Neural progenitor cell (in vitro differentiated cells): ENCODE data around the gene F7. TPM values are rescaled to one million over a fixed set of nuclear protein-coding genes. Genes with fewer than 3 reads are reported as not detected.
A peak's percentile ranks its signal among the peaks of the same experiment; 100 is the strongest.

Source experiments
- DNase-seq: peaks from one replicate; pipeline ENCODE4 v3.0.0-alpha.2; 2016; ENCODE audit warnings: low spot score
- H2AFZ ChIP-seq: fragments of 200-600 bp; sonication (generic); replicated peaks from 2 replicates; pipeline ENCODE4 v1.6.1; 2016; ENCODE audit warnings: antibody characterized with exemption
- H3F3A ChIP-seq: fragments of 200-600 bp; sonication (generic); 2 replicates; pipeline ENCODE4 v1.6.1; 2016; ENCODE audit warnings: antibody characterized with exemption, low read depth
- H3K27ac ChIP-seq: fragments of 200-600 bp; sonication (generic); 2 replicates; pipeline ENCODE4 v1.5.1; 2016; ENCODE audit warnings: mild to moderate bottlenecking
- H3K27me3 ChIP-seq: fragments of 200-600 bp; sonication (generic); 2 replicates; pipeline ENCODE4 v1.6.1; 2016; ENCODE audit warnings: mild to moderate bottlenecking, moderate library complexity
- H3K36me3 ChIP-seq: fragments of 200-600 bp; sonication (generic); 2 replicates; pipeline ENCODE4 v1.5.1; 2016
- H3K4me1 ChIP-seq: fragments of 200-600 bp; sonication (generic); 2 replicates; pipeline ENCODE4 v1.6.1; 2016; ENCODE audit warnings: mixed run types
- H3K4me2 ChIP-seq: fragments of 200-600 bp; sonication (generic); 2 replicates; pipeline ENCODE4 v1.6.1; 2016
- H3K4me3 ChIP-seq: fragments of 200-600 bp; sonication (generic); 2 replicates; pipeline ENCODE4 v1.5.1; 2016
- H3K79me2 ChIP-seq: fragments of 200-600 bp; sonication (generic); 2 replicates; pipeline ENCODE4 v1.6.1; 2016; ENCODE audit warnings: low read depth
- H3K9ac ChIP-seq: fragments of 200-600 bp; sonication (generic); 2 replicates; pipeline ENCODE4 v1.6.1; 2016
- H3K9me3 ChIP-seq: fragments of 200-600 bp; sonication (generic); 2 replicates; pipeline ENCODE4 v1.5.1; 2016; ENCODE audit warnings: low read depth
- H4K20me1 ChIP-seq: fragments of 200-600 bp; sonication (generic); 2 replicates; pipeline ENCODE4 v1.6.1; 2016; ENCODE audit warnings: low read depth
- H3K27ac Mint-ChIP-seq: 3 replicates; pipeline ENCODE4 v1.8.0; 2021; ENCODE audit warnings: mixed read lengths
- H3K27me3 Mint-ChIP-seq: 2 replicates; pipeline ENCODE4 v1.8.0; 2022; ENCODE audit warnings: low read depth, mild to moderate bottlenecking, inconsistent platforms, moderate library complexity, mixed read lengths; ENCODE audit not compliant: insufficient read depth
- H3K36me3 Mint-ChIP-seq: 3 replicates; pipeline ENCODE4 v1.8.0; 2021; ENCODE audit warnings: mixed read lengths
- H3K4me1 Mint-ChIP-seq: 3 replicates; pipeline ENCODE4 v1.8.0; 2021; ENCODE audit warnings: mixed read lengths
- H3K4me3 Mint-ChIP-seq: 3 replicates; pipeline ENCODE4 v1.8.0; 2021; ENCODE audit warnings: mild to moderate bottlenecking, moderate library complexity, mixed read lengths
- H3K9me3 Mint-ChIP-seq: 3 replicates; pipeline ENCODE4 v1.8.0; 2020; ENCODE audit warnings: mixed read lengths
- EZH2 ChIP-seq: fragments of 200-600 bp; sonication (generic); IDR thresholded peaks from 2 replicates; pipeline ENCODE4 v1.6.1; 2017; ENCODE audit warnings: antibody characterized with exemption, mild to moderate bottlenecking, moderate library complexity
- EZH2phosphoT487 ChIP-seq: fragments of 200-600 bp; sonication (generic); IDR thresholded peaks from 2 replicates; pipeline ENCODE4 v1.6.1; 2017; ENCODE audit warnings: antibody characterized with exemption
- total RNA-seq: library from RNA; depleted of rRNA; stranded (reverse); fragments of >200 nt; gene quantifications from 2 replicates; pipeline ENCODE4 v1.2.3, GENCODE V29; 2015; ENCODE audit warnings: low replicate concordance
- TF ChIP-seq, protein P1 (sequence below): fragments of 200-600 bp; sonication (generic); IDR thresholded peaks from 2 replicates; pipeline ENCODE4 v1.5.1; 2017; ENCODE audit warnings: antibody characterized with exemption, mild to moderate bottlenecking

The F7 gene
- total RNA-seq, 1 donor from 2014 or later, result not detected

DNA sequence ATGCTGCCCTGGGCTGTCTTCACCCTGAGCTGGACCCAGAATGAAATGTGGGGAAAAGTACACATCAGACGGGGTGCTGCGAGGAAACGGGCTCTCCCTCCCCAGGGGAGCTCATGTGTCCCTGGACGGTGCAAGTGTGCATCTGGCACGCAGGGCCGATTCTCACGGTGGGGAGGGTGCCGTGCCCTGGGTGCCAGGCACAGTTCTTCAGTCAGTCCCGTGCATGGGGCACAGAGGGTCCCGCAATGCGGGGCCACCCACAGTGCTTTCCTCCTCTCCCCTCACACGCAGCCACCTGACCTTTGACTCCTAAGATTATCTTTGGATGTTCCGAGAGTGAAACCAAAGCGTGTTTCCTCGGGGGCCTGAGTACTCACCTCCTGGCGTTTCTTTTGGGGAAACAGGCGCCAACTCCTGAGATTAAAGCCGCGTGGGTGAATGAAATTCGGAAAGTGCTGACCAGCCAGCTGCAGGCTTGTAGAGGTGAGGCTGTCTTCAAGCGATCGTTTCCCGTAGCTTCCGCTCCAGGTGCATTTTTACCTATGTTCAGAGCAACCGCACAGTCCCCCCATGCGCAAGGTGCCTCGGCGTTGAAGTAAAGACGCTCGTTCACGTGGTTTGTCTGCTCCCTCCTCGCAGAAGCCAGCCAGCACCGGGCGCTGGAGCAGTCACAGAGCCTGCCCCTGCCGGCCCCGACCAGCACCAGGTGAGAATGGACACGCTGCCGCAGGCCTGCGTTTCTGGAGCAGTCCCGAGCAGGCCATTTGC is 17.5 kb upstream of the F7 start:
- peaks cover 11% of the 10 kb centered on the region for H3K4me1 Mint-ChIP-seq
- Histone ChIP-seq H3K79me2 (no peaks in the 10 kb centered on the region), H3K9me3 (no peaks in the 10 kb centered on the region), H3K27ac (no peak overlapping the region), H3K4me3 (no peak overlapping the region), H3K4me2 (no peak overlapping the region), H2AFZ (no peak overlapping the region), H4K20me1 (no peaks in the 10 kb centered on the region), H3K36me3 (no peaks in the 10 kb centered on the region), H3F3A (no peaks in the 10 kb centered on the region), H3K4me1 (no peaks in the 10 kb centered on the region), H3K27me3 (no peaks in the 10 kb centered on the region), H3K9ac (no peak overlapping the region)
- peaks cover 5% of the 10 kb centered on the region for H3K36me3 Mint-ChIP-seq
- no peak overlapping the region for H3K27ac Mint-ChIP-seq
- peaks cover 4% of the 10 kb centered on the region for H3K27me3 Mint-ChIP-seq
- no peak for DNase-seq
- H3K9me3 Mint-ChIP-seq, result no peaks in the 10 kb centered on the region
- TF ChIP-seq EZH2 (no peak), EZH2phosphoT487 (no peak)
- TF ChIP-seq, protein P1, sequence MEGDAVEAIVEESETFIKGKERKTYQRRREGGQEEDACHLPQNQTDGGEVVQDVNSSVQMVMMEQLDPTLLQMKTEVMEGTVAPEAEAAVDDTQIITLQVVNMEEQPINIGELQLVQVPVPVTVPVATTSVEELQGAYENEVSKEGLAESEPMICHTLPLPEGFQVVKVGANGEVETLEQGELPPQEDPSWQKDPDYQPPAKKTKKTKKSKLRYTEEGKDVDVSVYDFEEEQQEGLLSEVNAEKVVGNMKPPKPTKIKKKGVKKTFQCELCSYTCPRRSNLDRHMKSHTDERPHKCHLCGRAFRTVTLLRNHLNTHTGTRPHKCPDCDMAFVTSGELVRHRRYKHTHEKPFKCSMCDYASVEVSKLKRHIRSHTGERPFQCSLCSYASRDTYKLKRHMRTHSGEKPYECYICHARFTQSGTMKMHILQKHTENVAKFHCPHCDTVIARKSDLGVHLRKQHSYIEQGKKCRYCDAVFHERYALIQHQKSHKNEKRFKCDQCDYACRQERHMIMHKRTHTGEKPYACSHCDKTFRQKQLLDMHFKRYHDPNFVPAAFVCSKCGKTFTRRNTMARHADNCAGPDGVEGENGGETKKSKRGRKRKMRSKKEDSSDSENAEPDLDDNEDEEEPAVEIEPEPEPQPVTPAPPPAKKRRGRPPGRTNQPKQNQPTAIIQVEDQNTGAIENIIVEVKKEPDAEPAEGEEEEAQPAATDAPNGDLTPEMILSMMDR, result no peak
- no peak overlapping the region for H3K4me3 Mint-ChIP-seq

DNA sequence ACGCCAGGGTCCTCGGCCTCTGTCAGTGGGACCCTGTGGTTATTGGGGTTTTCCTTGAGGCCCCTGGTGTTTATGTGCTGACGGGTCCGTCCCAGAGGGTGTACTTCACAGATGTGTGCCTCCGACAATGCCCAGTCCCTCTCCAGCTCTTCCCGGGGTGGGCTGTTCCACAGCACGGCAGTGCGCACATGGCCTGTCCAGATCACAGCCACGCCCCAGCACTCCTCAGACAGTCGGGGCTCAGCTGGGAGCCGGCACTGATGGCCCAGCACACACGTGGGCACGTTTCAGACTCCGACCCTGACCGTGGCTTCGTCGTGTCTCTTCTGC is 16.9 kb upstream of the F7 start:
- Histone ChIP-seq H3K27me3 (no peaks in the 10 kb centered on the region), H4K20me1 (no peaks in the 10 kb centered on the region), H2AFZ (no peak overlapping the region), H3K9ac (no peak overlapping the region), H3K4me1 (no peaks in the 10 kb centered on the region), H3F3A (no peaks in the 10 kb centered on the region), H3K79me2 (no peaks in the 10 kb centered on the region), H3K4me2 (no peak overlapping the region), H3K4me3 (no peak overlapping the region), H3K27ac (no peak overlapping the region), H3K9me3 (no peaks in the 10 kb centered on the region), H3K36me3 (no peaks in the 10 kb centered on the region)
- no peak for TF ChIP-seq EZH2phosphoT487
- TF ChIP-seq EZH2, result no peak
- TF ChIP-seq, protein P1, result no peak
- DNase-seq, result no peak
- peaks cover 5% of the 10 kb centered on the region for H3K36me3 Mint-ChIP-seq
- H3K4me3 Mint-ChIP-seq, result no peak overlapping the region
- peaks cover 4% of the 10 kb centered on the region for H3K27me3 Mint-ChIP-seq
- H3K9me3 Mint-ChIP-seq, result no peaks in the 10 kb centered on the region
- peaks cover 11% of the 10 kb centered on the region for H3K4me1 Mint-ChIP-seq
- H3K27ac Mint-ChIP-seq, result peak overlapping the region; percentile 50

DNA sequence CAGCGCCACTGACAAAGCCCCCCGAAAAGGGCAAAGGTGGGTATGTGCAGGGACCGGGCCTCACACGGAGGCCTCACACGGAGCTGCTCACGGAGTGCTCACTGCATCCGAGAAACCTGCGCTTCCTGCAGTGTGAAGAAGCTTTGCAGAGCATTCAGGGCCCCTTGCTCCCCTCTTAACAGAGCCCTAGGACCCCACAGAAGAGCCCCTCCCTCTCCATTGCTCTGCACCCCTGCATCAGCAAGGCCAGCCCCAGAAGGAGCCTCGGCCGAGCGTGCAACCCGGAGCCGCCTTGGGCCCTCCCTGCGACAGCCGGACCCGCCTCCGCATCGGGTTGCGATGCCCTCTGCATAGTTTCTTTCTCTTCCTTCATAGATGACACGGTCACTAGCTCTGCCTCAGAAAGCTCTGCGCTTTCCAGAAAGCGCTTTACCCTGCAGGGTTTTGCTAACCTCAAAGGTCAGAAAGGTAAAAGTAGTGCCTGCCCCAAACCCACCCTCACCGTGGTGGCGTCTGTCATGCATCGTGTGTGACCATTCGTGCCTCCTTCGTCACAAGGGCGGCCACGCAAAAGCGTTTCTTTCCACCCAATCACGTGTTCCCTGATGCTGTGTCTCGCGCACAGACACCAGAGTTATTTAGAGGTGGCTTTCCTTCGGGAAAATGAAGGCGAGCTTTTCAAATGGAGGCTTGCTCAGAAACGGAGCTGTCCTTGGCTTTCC is 15.7 kb upstream of the F7 start:
- H3K4me3 ChIP-seq, result no peak overlapping the region
- H3K27me3 ChIP-seq, result no peaks in the 10 kb centered on the region
- no peaks in the 10 kb centered on the region for H3K36me3 ChIP-seq
- Mint-ChIP-seq H3K9me3 (no peaks in the 10 kb centered on the region), H3K27ac (no peak overlapping the region), H3K36me3 (peaks cover 5% of the 10 kb centered on the region), H3K4me3 (no peak overlapping the region), H3K27me3 (peaks cover 4% of the 10 kb centered on the region), H3K4me1 (peaks cover 11% of the 10 kb centered on the region)
- H2AFZ ChIP-seq, result no peak overlapping the region
- H3K9ac ChIP-seq, result no peak overlapping the region
- H3K9me3 ChIP-seq, result no peaks in the 10 kb centered on the region
- no peaks in the 10 kb centered on the region for H3K4me1 ChIP-seq
- no peaks in the 10 kb centered on the region for H3F3A ChIP-seq
- DNase-seq, result no peak
- TF ChIP-seq, protein P1, result no peak
- TF ChIP-seq EZH2 (no peak), EZH2phosphoT487 (no peak)
- H3K4me2 ChIP-seq, result no peak overlapping the region
- no peaks in the 10 kb centered on the region for H4K20me1 ChIP-seq
- H3K79me2 ChIP-seq, result no peaks in the 10 kb centered on the region
- H3K27ac ChIP-seq, result no peak overlapping the region
